Measurements from ENCODE around the gene ZNF652. TPM values are rescaled to one million over a fixed set of nuclear protein-coding genes. Genes with fewer than 3 reads are reported as not detected.

ZNF652 gene
- total RNA-seq, 1 experiment from 2014 or later = 92.6 TPM

DNA sequence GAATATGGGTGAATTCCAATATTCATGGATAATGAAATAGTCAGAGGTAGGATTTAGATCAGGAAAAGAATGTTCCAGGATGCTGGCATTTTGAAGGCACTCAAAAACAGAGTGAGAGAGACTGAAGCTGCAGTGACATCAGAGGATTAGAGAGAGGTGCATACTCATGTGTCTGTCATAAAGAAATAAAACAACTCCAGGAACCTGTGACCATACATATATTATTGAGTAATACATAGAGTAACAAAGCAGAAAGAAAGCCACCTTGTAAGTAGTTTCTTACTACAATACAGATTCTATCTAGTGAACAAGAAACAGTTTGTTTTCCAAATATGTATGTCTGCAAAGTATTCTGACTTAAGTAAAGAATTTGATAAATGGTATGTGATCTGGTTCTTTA, 69.1 kb downstream of the ZNF652 start:
- intact Hi-C loops (cut with micrococcal nuclease; ENCODE audit: unreplicated experiment) = no loop called here
- Histone ChIP-seq H3K27me3 (replicated peaks; ENCODE audit: control insufficient read depth, insufficient read depth, low read length) (no peaks in the 10 kb centered on the region), H3K36me3 (ENCODE audit: control insufficient read depth, insufficient read depth, low read length) (0 out of 2 replicates have a peak, but pooled peaks cover 4% of the 10 kb centered on the region), H3K4me1 (no peaks in the 10 kb centered on the region), H3K9me3 (no peaks in the 10 kb centered on the region), H3K4me3 (ENCODE audit: low read depth, low read length) (no peak overlapping the region)
- ChIA-PET POLR2A (no interaction called here), CTCF (interaction anchor here (1.0 kb wide), 1 partner anchor 1244 kb away, joined by 3 read pairs; no protein-coding TSS in a partner anchor)
- no TSS peak for BruUV-seq (replicated peaks)
- H3K9me3 Mint-ChIP-seq (ENCODE audit: unreplicated experiment) = no peaks in the 10 kb centered on the region
- peaks cover 23% of the 10 kb centered on the region for H3K36me3 Mint-ChIP-seq (ENCODE audit: insufficient read depth, unreplicated experiment)
- no peaks in the 10 kb centered on the region for H3K27me3 Mint-ChIP-seq (ENCODE audit: insufficient read depth, unreplicated experiment)
- no peaks in the 10 kb centered on the region for H3K4me1 Mint-ChIP-seq (ENCODE audit: low read depth, unreplicated experiment)
- H3K27ac Mint-ChIP-seq (ENCODE audit: unreplicated experiment) = no peak overlapping the region
- H3K4me3 Mint-ChIP-seq (ENCODE audit: unreplicated experiment) = no peak overlapping the region
- TF ChIP-seq, protein P1, sequence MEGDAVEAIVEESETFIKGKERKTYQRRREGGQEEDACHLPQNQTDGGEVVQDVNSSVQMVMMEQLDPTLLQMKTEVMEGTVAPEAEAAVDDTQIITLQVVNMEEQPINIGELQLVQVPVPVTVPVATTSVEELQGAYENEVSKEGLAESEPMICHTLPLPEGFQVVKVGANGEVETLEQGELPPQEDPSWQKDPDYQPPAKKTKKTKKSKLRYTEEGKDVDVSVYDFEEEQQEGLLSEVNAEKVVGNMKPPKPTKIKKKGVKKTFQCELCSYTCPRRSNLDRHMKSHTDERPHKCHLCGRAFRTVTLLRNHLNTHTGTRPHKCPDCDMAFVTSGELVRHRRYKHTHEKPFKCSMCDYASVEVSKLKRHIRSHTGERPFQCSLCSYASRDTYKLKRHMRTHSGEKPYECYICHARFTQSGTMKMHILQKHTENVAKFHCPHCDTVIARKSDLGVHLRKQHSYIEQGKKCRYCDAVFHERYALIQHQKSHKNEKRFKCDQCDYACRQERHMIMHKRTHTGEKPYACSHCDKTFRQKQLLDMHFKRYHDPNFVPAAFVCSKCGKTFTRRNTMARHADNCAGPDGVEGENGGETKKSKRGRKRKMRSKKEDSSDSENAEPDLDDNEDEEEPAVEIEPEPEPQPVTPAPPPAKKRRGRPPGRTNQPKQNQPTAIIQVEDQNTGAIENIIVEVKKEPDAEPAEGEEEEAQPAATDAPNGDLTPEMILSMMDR (IDR thresholded peaks at IDR 0.05; ENCODE audit: insufficient read depth in 1 of 2, low read depth in 1 of 2, low read length in 1 of 2, severe bottlenecking in 1 of 2, unreplicated experiment in 1 of 2) = no peak
- DNase-seq = no peak

GRCh38 chr17:49291929-49292328, 70.1 kb downstream of the ZNF652 start:
- Histone ChIP-seq H3K4me3 (ENCODE audit: low read depth, low read length) (no peak overlapping the region), H3K36me3 (ENCODE audit: control insufficient read depth, insufficient read depth, low read length) (0 out of 2 replicates have a peak, but pooled peaks cover 4% of the 10 kb centered on the region), H3K9me3 (no peaks in the 10 kb centered on the region), H3K4me1 (no peaks in the 10 kb centered on the region), H3K27me3 (replicated peaks; ENCODE audit: control insufficient read depth, insufficient read depth, low read length) (no peaks in the 10 kb centered on the region)
- H3K27ac Mint-ChIP-seq (ENCODE audit: unreplicated experiment) = no peak overlapping the region
- TF ChIP-seq, protein P1 (IDR thresholded peaks at IDR 0.05; ENCODE audit: insufficient read depth in 1 of 2, low read depth in 1 of 2, low read length in 1 of 2, severe bottlenecking in 1 of 2, unreplicated experiment in 1 of 2) = no peak
- BruUV-seq (replicated peaks) = no TSS peak
- no peak overlapping the region for H3K4me3 Mint-ChIP-seq (ENCODE audit: unreplicated experiment)
- intact Hi-C loops (cut with micrococcal nuclease; ENCODE audit: unreplicated experiment) = no loop called here
- CTCF ChIA-PET = interaction anchor here (1.0 to 2.2 kb wide), 3 partner anchors 32 to 99 kb away, joined by 4 to 16 read pairs (median 7); no protein-coding TSS in a partner anchor
- no peaks in the 10 kb centered on the region for H3K4me1 Mint-ChIP-seq (ENCODE audit: low read depth, unreplicated experiment)
- no peaks in the 10 kb centered on the region for H3K27me3 Mint-ChIP-seq (ENCODE audit: insufficient read depth, unreplicated experiment)
- no peaks in the 10 kb centered on the region for H3K9me3 Mint-ChIP-seq (ENCODE audit: unreplicated experiment)
- POLR2A ChIA-PET = no interaction called here
- DNase-seq = no peak
- peaks cover 23% of the 10 kb centered on the region for H3K36me3 Mint-ChIP-seq (ENCODE audit: insufficient read depth, unreplicated experiment)

DNA sequence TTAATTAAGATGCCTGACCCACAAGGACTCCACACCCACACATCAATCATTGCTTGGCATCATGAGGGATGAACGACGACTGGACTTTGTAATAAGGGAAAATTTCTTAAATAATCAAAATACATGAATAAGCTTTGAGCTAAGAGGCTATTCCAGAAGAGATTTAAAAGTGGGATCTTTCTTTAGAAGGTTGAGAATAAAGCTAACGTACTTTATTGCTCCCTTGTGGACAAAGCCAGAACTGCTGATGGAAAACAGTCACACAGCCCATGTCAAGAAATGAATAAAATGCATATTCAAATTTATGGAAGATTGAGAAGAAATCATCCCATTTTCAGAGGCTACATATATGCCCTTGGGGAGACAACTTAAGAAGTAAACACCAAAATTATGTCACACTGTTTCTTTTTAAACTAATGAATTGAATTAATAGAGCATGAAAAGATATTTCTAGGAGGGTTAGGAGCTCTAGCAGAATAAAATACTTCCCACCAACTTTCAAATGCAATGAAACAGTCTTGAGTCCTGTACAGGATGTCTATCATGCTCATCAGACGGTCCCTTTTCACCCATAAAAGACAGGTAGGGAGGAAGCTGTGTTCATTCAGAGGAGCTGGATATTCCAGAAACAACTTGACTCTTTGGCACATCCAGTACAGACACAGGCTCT, 71.2 kb downstream of the ZNF652 start:
- peak in 1 of 2 experiments; percentile 61 for DNase-seq
- Histone ChIP-seq H3K9me3 (no peaks in the 10 kb centered on the region), H3K4me3 (ENCODE audit: low read depth, low read length) (no peak overlapping the region), H3K36me3 (ENCODE audit: control insufficient read depth, insufficient read depth, low read length) (0 out of 2 replicates have a peak, but pooled peaks cover 4% of the 10 kb centered on the region), H3K27me3 (replicated peaks; ENCODE audit: control insufficient read depth, insufficient read depth, low read length) (no peaks in the 10 kb centered on the region), H3K4me1 (no peaks in the 10 kb centered on the region)
- no peak overlapping the region for H3K4me3 Mint-ChIP-seq (ENCODE audit: unreplicated experiment)
- H3K9me3 Mint-ChIP-seq (ENCODE audit: unreplicated experiment) = no peaks in the 10 kb centered on the region
- POLR2A ChIA-PET = no interaction called here
- H3K36me3 Mint-ChIP-seq (ENCODE audit: insufficient read depth, unreplicated experiment) = peaks cover 23% of the 10 kb centered on the region
- no peak overlapping the region for H3K27ac Mint-ChIP-seq (ENCODE audit: unreplicated experiment)
- CTCF ChIA-PET = interaction anchor here (0.7 to 2.2 kb wide), 21 partner anchors 14 to 567 kb away, joined by 3 to 16 read pairs (median 4); partner anchors contain the start of gene PHB1
- TF ChIP-seq, protein P1 (IDR thresholded peaks at IDR 0.05; ENCODE audit: insufficient read depth in 1 of 2, low read depth in 1 of 2, low read length in 1 of 2, severe bottlenecking in 1 of 2, unreplicated experiment in 1 of 2) = peak; percentile 91 to 92
- BruUV-seq (replicated peaks) = no TSS peak
- H3K27me3 Mint-ChIP-seq (ENCODE audit: insufficient read depth, unreplicated experiment) = no peaks in the 10 kb centered on the region
- intact Hi-C loops (cut with micrococcal nuclease; ENCODE audit: unreplicated experiment) = loop anchor here (1.0 kb wide), 1 partner anchor 68 kb away; no protein-coding TSS in a partner anchor
- H3K4me1 Mint-ChIP-seq (ENCODE audit: low read depth, unreplicated experiment) = no peaks in the 10 kb centered on the region
